Tibial nerve (tissue), 4 donors: ENCODE data around the gene ST7L. TPM values are rescaled to one million over a fixed set of nuclear protein-coding genes. Genes with fewer than 3 reads are reported as not detected.

Experiments
- DNase-seq, 2 donors: peaks; one replicate each; pipeline ENCODE4 v3.0.0-alpha.2; 2019; ENCODE audit warnings: low spot score in 2 of 2
- H3K27ac ChIP-seq, 4 donors: fragments of 200-600 bp; sonication (generic) in 3 of 4; one replicate each; pipeline ENCODE4 v1.5.1; 2017 to 2019; ENCODE audit warnings: mild to moderate bottlenecking in 1 of 4
- H3K27me3 ChIP-seq, 2 donors: fragments of 200-600 bp; sonication (generic) in 1 of 2; one replicate each; pipeline versions ENCODE4 v1.5.1 to v1.6.0; 2017 to 2019
- H3K36me3 ChIP-seq, 3 donors: fragments of 200-600 bp; sonication (generic); one replicate each; pipeline ENCODE4 v1.5.1; 2018 to 2019
- H3K4me1 ChIP-seq, 4 donors: fragments of 200-600 bp; sonication (generic) in 3 of 4; one replicate each; pipeline ENCODE4 v1.5.1; 2017 to 2019
- H3K4me3 ChIP-seq, 4 donors: fragments of 200-600 bp; sonication (generic) in 3 of 4; one replicate each; pipeline ENCODE4 v1.5.1; 2017 to 2019; ENCODE audit warnings: mild to moderate bottlenecking in 1 of 4, moderate library complexity in 1 of 4
- H3K9me3 ChIP-seq, 4 donors: fragments of 200-600 bp; sonication (generic) in 3 of 4; one replicate each; pipeline ENCODE4 v1.5.1; 2017 to 2019
- CTCF ChIP-seq, 5 experiments: fragments of 200-600 bp in 3 of 5; fragments of 450-650 bp in 2 of 5; sonication (generic) in 3 of 5; IDR thresholded peaks; one replicate each; pipeline ENCODE4 v1.5.1; 2016 to 2019; ENCODE audit warnings: antibody characterized with exemption in 5 of 5, mild to moderate bottlenecking in 3 of 5, moderate library complexity in 2 of 5
- EP300 ChIP-seq, 2 donors: sonication (generic); formaldehyde crosslinking; IDR thresholded peaks; one replicate each; pipeline ENCODE4 v1.6.1; 2017; ENCODE audit warnings: antibody characterized with exemption in 2 of 2, mild to moderate bottlenecking in 1 of 2
- POLR2A ChIP-seq, 2 donors: fragments of 450-650 bp; IDR thresholded peaks; one replicate each; pipeline ENCODE4 v1.6.1; 2017; ENCODE audit warnings: antibody characterized with exemption in 2 of 2, mild to moderate bottlenecking in 2 of 2, moderate library complexity in 2 of 2
- WGBS, 2 donors: methylation state at CpG; one replicate each; pipeline ENCODE4 v1.1.5; 2018; 5-methylcytosine and 5-hydroxymethylcytosine counted together
- total RNA-seq, 4 donors: library from RNA; depleted of rRNA; stranded (reverse); fragments of >200 nt; gene quantifications; one replicate each; pipeline ENCODE4 v1.1.0, GENCODE V29; 2016

The ST7L gene
- total RNA-seq, 4 donors from 2014 or later = 18.4 to 24.0 (median 20.4) TPM

- peaks cover 0 to 21% (median 3%) of the 10 kb centered on the region in 4 donors for H3K4me1 ChIP-seq
- H3K27ac ChIP-seq = no peak overlapping the region
- no peak for DNase-seq
- H3K27me3 ChIP-seq = no peaks in the 10 kb centered on the region
- no peak overlapping the region for H3K4me3 ChIP-seq
- 59 to 69% methylated on average over 6 of the region's 6 CpGs for WGBS, 2 donors
- H3K36me3 ChIP-seq = peaks cover 2 to 60% (median 6%) of the 10 kb centered on the region in 3 donors
- TF ChIP-seq CTCF (IDR thresholded peaks at IDR 0.05) (peak in 3 of 5 experiments; percentile 11 to 38 (median 21)), EP300 (IDR thresholded peaks at IDR 0.05) (no peak)
- H3K9me3 ChIP-seq = no peaks in the 10 kb centered on the region
Measured at GRCh38 chr1:112614460-112615065, 4.4 kb downstream of the ST7L start.

GRCh38 chr1:112605633-112606327, 13.2 kb downstream of the ST7L start:
- H3K9me3 ChIP-seq = no peaks in the 10 kb centered on the region
- DNase-seq = no peak
- peaks cover 0 to 94% (median 5%) of the 10 kb centered on the region in 3 donors for H3K36me3 ChIP-seq

GRCh38 chr1:112603541-112603940, 15.4 kb downstream of the ST7L start:
- DNase-seq = no peak
- Histone ChIP-seq H3K27ac (no peak overlapping the region), H3K36me3 (peaks cover 0 to 90% (median 3%) of the 10 kb centered on the region in 3 donors), H3K4me3 (no peak overlapping the region), H3K9me3 (no peaks in the 10 kb centered on the region), H3K27me3 (no peaks in the 10 kb centered on the region), H3K4me1 (no peaks in the 10 kb centered on the region)
- WGBS, 2 donors = 83 to 85% methylated on average over 1 of the region's 1 CpG
- no peak for TF ChIP-seq POLR2A (IDR thresholded peaks at IDR 0.05)
- no peak for TF ChIP-seq EP300 (IDR thresholded peaks at IDR 0.05)
- no peak for TF ChIP-seq CTCF (IDR thresholded peaks at IDR 0.05)

More at GRCh38 chr1:112605633-112606327, 13.2 kb downstream of the ST7L start:
- WGBS, 2 donors = 84 to 89% methylated on average over 4 of the region's 4 CpGs
- no peak for TF ChIP-seq EP300 (IDR thresholded peaks at IDR 0.05)
- TF ChIP-seq POLR2A (IDR thresholded peaks at IDR 0.05) = no peak
- no peak for TF ChIP-seq CTCF (IDR thresholded peaks at IDR 0.05)
- no peak overlapping the region for H3K4me3 ChIP-seq
- no peaks in the 10 kb centered on the region for H3K27me3 ChIP-seq
- no peak overlapping the region for H3K27ac ChIP-seq
- H3K4me1 ChIP-seq = no peaks in the 10 kb centered on the region

- TF ChIP-seq POLR2A (IDR thresholded peaks at IDR 0.05) (no peak), EP300 (IDR thresholded peaks at IDR 0.05) (no peak), CTCF (IDR thresholded peaks at IDR 0.05) (no peak)
- no peak for DNase-seq
- H3K4me1 ChIP-seq = no peaks in the 10 kb centered on the region
- H3K36me3 ChIP-seq = peaks cover 0 to 92% (median 3%) of the 10 kb centered on the region in 3 donors
- H3K27me3 ChIP-seq = no peaks in the 10 kb centered on the region
- no peak overlapping the region for H3K4me3 ChIP-seq
- WGBS, 2 donors = 93 to 95% methylated on average over 2 of the region's 2 CpGs
- H3K9me3 ChIP-seq = no peaks in the 10 kb centered on the region
- no peak overlapping the region for H3K27ac ChIP-seq
Measured at GRCh38 chr1:112603012-112603411, 15.9 kb downstream of the ST7L start.

- Histone ChIP-seq H3K9me3 (no peaks in the 10 kb centered on the region), H3K4me1 (no peaks in the 10 kb centered on the region), H3K27ac (no peak overlapping the region), H3K27me3 (no peaks in the 10 kb centered on the region), H3K4me3 (no peak overlapping the region), H3K36me3 (peaks cover 0 to 92% (median 4%) of the 10 kb centered on the region in 3 donors)
- WGBS, 2 donors = 89 to 90% methylated on average over 4 of the region's 4 CpGs
- no peak for TF ChIP-seq POLR2A (IDR thresholded peaks at IDR 0.05)
- TF ChIP-seq CTCF (IDR thresholded peaks at IDR 0.05) = no peak
- no peak for TF ChIP-seq EP300 (IDR thresholded peaks at IDR 0.05)
- no peak for DNase-seq
Measured at GRCh38 chr1:112599477-112599876, 19.5 kb downstream of the ST7L start.
